PFSK-1 (cell line): ENCODE results near the gene PDGFC.

Experiments used
- FOXP2 ChIP-seq: optimal IDR thresholded peaks from 2 replicates; pipeline ENCODE3; 2011; ENCODE audit warnings: borderline replicate concordance, control low read depth, inconsistent platforms; ENCODE audit not compliant: insufficient read depth; ENCODE audit errors: extremely low read length, extremely low read depth
- POLR2AphosphoS5 ChIP-seq: IDR thresholded peaks from 2 replicates; pipeline ENCODE4 v1.6.1; 2012; ENCODE audit warnings: low read depth, mild to moderate bottlenecking, control low read depth, low read length, moderate library complexity
- REST ChIP-seq, 2 experiments: IDR thresholded peaks; 2 replicates each; pipeline versions ENCODE4 v1.6.1 to v1.8.0; 2011 to 2012; ENCODE audit warnings: low read depth in 2 of 2, low read length in 2 of 2, control low read depth in 1 of 2, inconsistent platforms in 1 of 2, mild to moderate bottlenecking in 1 of 2, moderate library complexity in 1 of 2; ENCODE audit not compliant: insufficient read depth in 1 of 2
- SIN3A ChIP-seq: IDR thresholded peaks from 2 replicates; pipeline ENCODE4 v1.6.1; 2012; ENCODE audit warnings: mild to moderate bottlenecking, low read length, moderate library complexity, borderline replicate concordance; ENCODE audit not compliant: insufficient read depth
- TAF1 ChIP-seq: IDR thresholded peaks from 2 replicates; pipeline ENCODE4 v1.6.1; 2012; ENCODE audit warnings: low read length, control low read depth, borderline replicate concordance; ENCODE audit not compliant: insufficient read depth

The PDGFC gene

GRCh38 chr4:156799121-156799589 is 172.4 kb downstream of the PDGFC start:
- TF ChIP-seq REST (IDR thresholded peaks at IDR 0.05; ENCODE audit: insufficient read depth in 1 of 2, low read depth in 2 of 2, low read length in 2 of 2), result no peak

- no peak for TF ChIP-seq SIN3A
- TF ChIP-seq TAF1, result no peak
- TF ChIP-seq POLR2AphosphoS5, result no peak
- TF ChIP-seq REST (IDR thresholded peaks at IDR 0.05; ENCODE audit: insufficient read depth in 1 of 2, low read depth in 2 of 2, low read length in 2 of 2), result no peak
- TF ChIP-seq FOXP2, result no peak
Measured at GRCh38 chr4:156798438-156798837, 173.2 kb downstream of the PDGFC start.

DNA sequence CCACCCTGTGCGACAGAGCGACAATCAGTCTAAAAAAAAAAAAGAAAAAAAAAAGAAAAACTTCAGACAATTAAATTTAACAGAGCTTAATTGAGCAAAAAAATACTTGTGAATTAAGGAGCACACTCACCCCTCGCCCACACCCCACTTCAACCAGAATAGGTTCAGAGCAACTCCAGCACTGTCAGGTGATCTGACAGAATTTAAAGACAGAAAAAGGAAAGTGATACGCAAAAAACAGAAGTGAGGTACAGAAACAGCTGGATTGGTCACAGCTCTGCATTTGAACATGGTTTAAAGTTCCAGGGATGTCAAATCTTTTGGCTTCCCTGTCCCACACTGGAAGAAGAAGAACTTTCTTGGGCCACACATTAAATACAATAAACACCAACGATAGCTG is 174.4 kb downstream of the PDGFC start:
- no peak for TF ChIP-seq POLR2AphosphoS5
- no peak for TF ChIP-seq FOXP2
- no peak for TF ChIP-seq SIN3A
- TF ChIP-seq REST (IDR thresholded peaks at IDR 0.05; ENCODE audit: insufficient read depth in 1 of 2, low read depth in 2 of 2, low read length in 2 of 2), result no peak
- TF ChIP-seq TAF1, result no peak

DNA sequence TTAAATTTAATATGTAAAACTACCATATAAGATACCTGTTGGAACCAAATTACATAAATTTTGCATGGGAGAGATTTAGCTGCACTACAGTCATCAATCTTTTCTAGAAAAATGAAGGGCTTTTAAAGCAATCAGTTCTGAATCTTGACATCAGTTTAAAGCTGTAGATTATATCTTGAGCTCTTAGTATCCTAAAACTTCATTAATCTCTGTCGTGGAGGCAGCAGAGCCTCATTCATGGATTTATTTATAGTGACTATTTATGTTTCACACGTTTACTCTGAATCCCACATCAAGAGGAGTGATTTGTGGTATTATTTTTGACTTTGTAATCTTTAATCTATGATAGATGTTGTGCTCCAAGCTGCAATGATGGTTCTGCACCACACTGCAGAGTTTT is 175.9 kb downstream of the PDGFC start:
- TF ChIP-seq SIN3A, result no peak
- TF ChIP-seq FOXP2, result no peak
- TF ChIP-seq POLR2AphosphoS5, result no peak
- no peak for TF ChIP-seq REST (IDR thresholded peaks at IDR 0.05; ENCODE audit: insufficient read depth in 1 of 2, low read depth in 2 of 2, low read length in 2 of 2)
- TF ChIP-seq TAF1, result no peak

- no peak for TF ChIP-seq TAF1
- no peak for TF ChIP-seq POLR2AphosphoS5
- TF ChIP-seq FOXP2, result no peak
- no peak for TF ChIP-seq REST (IDR thresholded peaks at IDR 0.05; ENCODE audit: insufficient read depth in 1 of 2, low read depth in 2 of 2, low read length in 2 of 2)
- TF ChIP-seq SIN3A, result no peak
Measured at GRCh38 chr4:156794863-156795262, 176.7 kb downstream of the PDGFC start.
